PC-3 (cell line): Measurements from ENCODE around the gene OCSTAMP. TPM values are rescaled to one million over a fixed set of nuclear protein-coding genes. Genes with fewer than 3 reads are reported as not detected.
A peak's percentile ranks its signal among the peaks of the same experiment; 100 is the strongest.

ENCODE experiments used
- ATAC-seq: fragments of 200-7000 bp; cut with Tn5 transposase; 2 replicates; pipeline ENCODE4 v1.9.1; 2020; ENCODE audit warnings: mild to moderate bottlenecking, moderate library complexity
- BruUV-seq: library from RNA; stranded (reverse); fragments of 400-500 nt; replicated peaks from 2 replicates; lab custom pipeline; 2021; lab: Mats Ljungman, UMichigan
- CTCF ChIA-PET: fragments of 300-600 bp; sonication (Branson Sonifier 250); formaldehyde crosslinking; loops from one replicate; lab custom pipeline; 2022; ENCODE audit warnings: antibody characterized with exemption; lab: Charles Lee
- POLR2A ChIA-PET: fragments of 300-600 bp; sonication (Branson Sonifier 250); formaldehyde crosslinking; loops from one replicate; lab custom pipeline; 2022; ENCODE audit warnings: antibody characterized with exemption; ENCODE audit not compliant: unreplicated experiment; lab: Charles Lee
- DNase-seq: peaks from one replicate; pipeline ENCODE4 v3.0.0-alpha.2; 2015
- H2AFZ ChIP-seq: fragments of 300-600 bp; sonication (generic); 2 replicates; pipeline ENCODE4 v1.6.0; 2016; ENCODE audit warnings: antibody characterized with exemption, low read length
- H3F3A ChIP-seq: fragments of 300-600 bp; sonication (generic); one replicate; pipeline ENCODE4 v1.6.0; 2017; ENCODE audit warnings: antibody characterized with exemption, low read length, control low read depth, mild to moderate bottlenecking; ENCODE audit not compliant: unreplicated experiment
- H3K27ac ChIP-seq: fragments of 300-600 bp; sonication (generic); 2 replicates; pipeline ENCODE4 v1.5.1; 2016; ENCODE audit warnings: mild to moderate bottlenecking, low read length
- H3K27me3 ChIP-seq: fragments of 300-600 bp; sonication (generic); 2 replicates; pipeline ENCODE4 v1.6.1; 2016; ENCODE audit warnings: low read length, mixed read lengths
- H3K36me3 ChIP-seq: fragments of 300-600 bp; sonication (generic); 2 replicates; pipeline ENCODE4 v1.6.1; 2016; ENCODE audit warnings: low read depth, mixed run types, low read length, mixed read lengths
- H3K4me1 ChIP-seq: fragments of 300-600 bp; sonication (generic); 2 replicates; pipeline ENCODE4 v1.5.1; 2016; ENCODE audit warnings: low read length; ENCODE audit not compliant: insufficient read depth
- H3K4me2 ChIP-seq: fragments of 300-600 bp; sonication (generic); 2 replicates; pipeline ENCODE4 v1.6.0; 2016; ENCODE audit warnings: low read length
- H3K4me3 ChIP-seq: fragments of 300-600 bp; sonication (generic); 2 replicates; pipeline ENCODE4 v1.5.1; 2016; ENCODE audit warnings: mild to moderate bottlenecking, low read length, mixed read lengths
- H3K79me2 ChIP-seq: fragments of 300-600 bp; sonication (generic); 2 replicates; pipeline ENCODE4 v1.6.1; 2017; ENCODE audit warnings: low read length, mixed read lengths
- H3K9ac ChIP-seq: fragments of 300-600 bp; sonication (generic); 2 replicates; pipeline ENCODE4 v1.6.0; 2016; ENCODE audit warnings: mild to moderate bottlenecking, low read length
- H3K9me2 ChIP-seq: fragments of 300-600 bp; sonication (generic); replicated peaks from 2 replicates; pipeline ENCODE4 v1.6.1; 2016; ENCODE audit warnings: mixed run types, low read length, mixed read lengths
- H3K9me3 ChIP-seq: fragments of 300-600 bp; sonication (generic); 2 replicates; pipeline ENCODE4 v1.6.1; 2016; ENCODE audit warnings: low read length, mixed read lengths
- H4K20me1 ChIP-seq: fragments of 300-600 bp; sonication (generic); 2 replicates; pipeline ENCODE4 v1.6.1; 2016; ENCODE audit warnings: low read length, mixed read lengths
- CTCF ChIP-seq: fragments of 300-600 bp; sonication (generic); conservative IDR thresholded peaks from 2 replicates; pipeline ENCODE4 v1.5.1; 2017; ENCODE audit warnings: antibody characterized with exemption, low read depth, mild to moderate bottlenecking, low read length
- EZH2 ChIP-seq: fragments of 300-600 bp; sonication (generic); IDR thresholded peaks from one replicate; pipeline ENCODE4 v1.6.1; 2017; ENCODE audit warnings: antibody characterized with exemption, mild to moderate bottlenecking, low read length; ENCODE audit not compliant: unreplicated experiment
- EZH2phosphoT487 ChIP-seq: fragments of 300-600 bp; sonication (generic); IDR thresholded peaks from 2 replicates; pipeline ENCODE4 v1.6.1; 2018; ENCODE audit warnings: mild to moderate bottlenecking, antibody characterized with exemption, low read length, borderline replicate concordance
- intact Hi-C: fragments of 100-400 bp; cut with micrococcal nuclease; formaldehyde crosslinking; loops from 2 replicates; pipeline ENCODE4 v1.9.0; 2023
- total RNA-seq: library from RNA; depleted of rRNA; stranded (reverse); fragments of >200 nt; gene quantifications from 2 replicates; pipeline ENCODE4 v1.2.3, GENCODE V29; 2014

The OCSTAMP gene
- total RNA-seq, 1 experiment from 2014 or later: not detected

- no peaks in the 10 kb centered on the region for H3K9me2 ChIP-seq
- DNase-seq (peak; percentile 89), ATAC-seq (peak; percentile 90)
- H3K9ac ChIP-seq: no peak overlapping the region
- no peak overlapping the region for H2AFZ ChIP-seq
- H3K79me2 ChIP-seq: no peaks in the 10 kb centered on the region
- ChIA-PET CTCF (no interaction called here), POLR2A (no interaction called here)
- H3F3A ChIP-seq: no peaks in the 10 kb centered on the region
- no peak overlapping the region for H3K27ac ChIP-seq
- no peaks in the 10 kb centered on the region for H4K20me1 ChIP-seq
- H3K36me3 ChIP-seq: no peaks in the 10 kb centered on the region
- H3K9me3 ChIP-seq: no peaks in the 10 kb centered on the region
- no peak for TF ChIP-seq EZH2
- no peak for TF ChIP-seq CTCF
- no peak for TF ChIP-seq EZH2phosphoT487
- H3K4me2 ChIP-seq: no peak overlapping the region
- no peak overlapping the region for H3K4me3 ChIP-seq
- peaks cover 18% of the 10 kb centered on the region for H3K4me1 ChIP-seq
- intact Hi-C loops: no loop called here
- H3K27me3 ChIP-seq: no peaks in the 10 kb centered on the region
- no TSS peak for BruUV-seq
Measured at GRCh38 chr20:46558511-46558959, 8.1 kb upstream of the OCSTAMP start.

GRCh38 chr20:46557231-46557956 is 6.9 kb upstream of the OCSTAMP start:
- Histone ChIP-seq H3K4me3 (no peak overlapping the region), H3K27ac (no peak overlapping the region), H3K4me1 (peaks cover 18% of the 10 kb centered on the region), H3K9me3 (no peaks in the 10 kb centered on the region), H4K20me1 (no peaks in the 10 kb centered on the region), H3K9me2 (no peaks in the 10 kb centered on the region), H3K27me3 (no peaks in the 10 kb centered on the region), H2AFZ (no peak overlapping the region), H3K79me2 (no peaks in the 10 kb centered on the region), H3K9ac (no peak overlapping the region), H3F3A (no peaks in the 10 kb centered on the region), H3K36me3 (no peaks in the 10 kb centered on the region), H3K4me2 (no peak overlapping the region)
- DNase-seq (peak; percentile 36), ATAC-seq (no peak)
- ChIA-PET CTCF (no interaction called here), POLR2A (no interaction called here)
- BruUV-seq: no TSS peak
- no peak for TF ChIP-seq EZH2phosphoT487
- TF ChIP-seq CTCF: no peak
- TF ChIP-seq EZH2: no peak
- intact Hi-C loops: no loop called here

- ChIA-PET CTCF (no interaction called here), POLR2A (no interaction called here)
- intact Hi-C loops: no loop called here
- H3K36me3 ChIP-seq: no peaks in the 10 kb centered on the region
- H3K27me3 ChIP-seq: 0 out of 2 replicates have a peak, but pooled peaks cover 2% of the 10 kb centered on the region
- H3K9ac ChIP-seq: no peak overlapping the region
- H3K4me2 ChIP-seq: no peak overlapping the region
- no peaks in the 10 kb centered on the region for H3F3A ChIP-seq
- no peak overlapping the region for H3K4me3 ChIP-seq
- TF ChIP-seq EZH2phosphoT487 (no peak), CTCF (no peak), EZH2 (no peak)
- no peak overlapping the region for H3K27ac ChIP-seq
- H3K79me2 ChIP-seq: no peaks in the 10 kb centered on the region
- ATAC-seq: no peak
- no peak for DNase-seq
- H3K4me1 ChIP-seq: peaks cover 18% of the 10 kb centered on the region
- no peaks in the 10 kb centered on the region for H3K9me2 ChIP-seq
- no peaks in the 10 kb centered on the region for H4K20me1 ChIP-seq
- BruUV-seq: no TSS peak
- H2AFZ ChIP-seq: no peak overlapping the region
- H3K9me3 ChIP-seq: no peaks in the 10 kb centered on the region
Measured at GRCh38 chr20:46555370-46555956, 5.0 kb upstream of the OCSTAMP start.
